ENCODE results near the gene AMER3. TPM values are rescaled to one million over a fixed set of nuclear protein-coding genes. Genes with fewer than 3 reads are reported as not detected.

The AMER3 gene
- total RNA-seq, 1 experiment from 2014 or later = not detected

DNA sequence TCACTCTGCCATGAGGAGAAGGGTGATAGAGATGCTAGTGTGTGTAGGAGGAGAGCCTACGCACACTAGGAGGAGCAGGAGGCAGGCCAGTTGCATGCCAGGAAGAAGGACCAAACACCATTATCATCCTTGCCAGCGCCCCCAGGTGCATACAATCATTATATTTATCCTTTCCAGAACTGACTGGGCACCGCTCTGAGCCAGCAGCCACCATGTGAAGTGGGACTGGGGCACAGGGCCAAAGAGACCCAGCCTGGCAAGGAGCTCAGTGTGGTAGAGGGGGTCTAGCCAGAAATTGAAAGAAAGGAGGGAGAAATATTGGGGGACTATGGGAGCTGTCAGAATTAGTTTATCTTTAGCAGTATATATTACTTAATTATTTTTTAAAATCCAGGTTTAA is 34.8 kb upstream of the AMER3 start:
- no peak for TF ChIP-seq CTCF (conservative IDR thresholded peaks at IDR 0.05; ENCODE audit: low read depth, low read length)
- TF ChIP-seq EZH2 (IDR thresholded peaks at IDR 0.05; ENCODE audit: borderline replicate concordance, low read depth, low read length, poor library complexity, severe bottlenecking) = no peak
- Histone ChIP-seq H3K36me3 (ENCODE audit: insufficient read depth, low read length, poor library complexity, severe bottlenecking) (no peaks in the 10 kb centered on the region), H3K27ac (ENCODE audit: low read depth, low read length, poor library complexity, severe bottlenecking) (no peak overlapping the region), H3K27me3 (replicated peaks; ENCODE audit: insufficient read depth, low read depth, low read length, poor library complexity) (no peaks in the 10 kb centered on the region), H3K4me1 (ENCODE audit: insufficient read depth, low read length, poor library complexity, severe bottlenecking) (no peaks in the 10 kb centered on the region), H3K4me3 (ENCODE audit: low read depth, low read length, poor library complexity, severe bottlenecking) (no peak overlapping the region), H3K9me3 (ENCODE audit: low read depth, low read length, poor library complexity, severe bottlenecking) (no peaks in the 10 kb centered on the region)
- CTCF ChIA-PET = no interaction called here
- BruUV-seq (replicated peaks) = no TSS peak
- intact Hi-C loops (cut with micrococcal nuclease; ENCODE audit: unreplicated experiment) = no loop called here
- DNase-seq (ENCODE audit: low spot score) = no peak
- POLR2A ChIA-PET (ENCODE audit: low non-redundant PET) = no interaction called here

DNA sequence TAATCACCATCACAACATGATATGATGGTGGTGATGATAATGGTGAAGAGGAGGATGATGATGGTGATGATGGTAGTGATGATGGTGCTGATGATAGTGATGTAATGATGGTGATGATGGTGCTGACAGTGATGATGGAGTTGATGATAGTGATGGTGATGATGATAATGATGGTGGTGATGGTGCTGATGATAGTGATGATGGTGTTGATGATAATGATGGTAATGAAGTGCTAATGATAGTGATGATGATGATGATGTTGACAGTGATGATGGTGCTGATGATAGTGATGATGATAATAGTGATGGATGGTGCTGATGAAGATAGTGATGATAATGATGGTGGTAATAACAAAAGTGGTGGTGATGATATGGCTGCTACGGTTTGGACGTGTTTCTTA is 30.9 kb upstream of the AMER3 start:
- Histone ChIP-seq H3K27me3 (replicated peaks; ENCODE audit: insufficient read depth, low read depth, low read length, poor library complexity) (peaks cover 11% of the 10 kb centered on the region), H3K36me3 (ENCODE audit: insufficient read depth, low read length, poor library complexity, severe bottlenecking) (no peaks in the 10 kb centered on the region), H3K4me1 (ENCODE audit: insufficient read depth, low read length, poor library complexity, severe bottlenecking) (peaks cover 8% of the 10 kb centered on the region), H3K27ac (ENCODE audit: low read depth, low read length, poor library complexity, severe bottlenecking) (no peak overlapping the region), H3K4me3 (ENCODE audit: low read depth, low read length, poor library complexity, severe bottlenecking) (no peak overlapping the region), H3K9me3 (ENCODE audit: low read depth, low read length, poor library complexity, severe bottlenecking) (no peaks in the 10 kb centered on the region)
- intact Hi-C loops (cut with micrococcal nuclease; ENCODE audit: unreplicated experiment) = no loop called here
- no TSS peak for BruUV-seq (replicated peaks)
- TF ChIP-seq CTCF (conservative IDR thresholded peaks at IDR 0.05; ENCODE audit: low read depth, low read length) (no peak), EZH2 (IDR thresholded peaks at IDR 0.05; ENCODE audit: borderline replicate concordance, low read depth, low read length, poor library complexity, severe bottlenecking) (no peak)
- POLR2A ChIA-PET (ENCODE audit: low non-redundant PET) = no interaction called here
- DNase-seq (ENCODE audit: low spot score) = no peak
- CTCF ChIA-PET = no interaction called here

DNA sequence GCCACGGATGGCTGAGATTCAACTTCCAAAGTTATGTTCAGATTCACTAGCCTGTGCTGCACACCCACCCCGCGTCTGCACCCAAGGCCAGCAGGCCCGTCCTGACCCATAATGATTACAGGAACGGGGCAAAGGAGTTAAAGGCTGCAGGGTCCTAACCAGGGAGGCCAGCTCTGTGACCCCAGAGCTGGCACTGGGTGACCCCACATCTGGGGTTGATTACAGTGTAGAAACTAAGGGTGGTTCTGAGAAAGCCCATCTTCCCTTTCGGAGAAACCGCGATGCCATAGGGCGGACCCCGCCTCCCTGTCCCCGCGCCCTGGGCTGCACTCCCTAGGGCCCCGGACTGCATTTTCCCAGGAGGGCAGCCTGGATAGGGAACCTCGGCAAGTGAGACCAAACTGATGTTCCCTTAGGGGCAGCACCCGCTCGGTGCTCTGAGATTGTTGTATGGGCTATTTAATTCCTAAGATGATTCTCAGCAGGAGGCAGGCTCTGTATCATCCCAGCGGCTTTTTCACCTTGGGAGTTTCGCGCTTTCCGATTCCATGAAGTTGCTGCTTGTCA is 28.6 kb upstream of the AMER3 start:
- TF ChIP-seq EZH2 (IDR thresholded peaks at IDR 0.05; ENCODE audit: borderline replicate concordance, low read depth, low read length, poor library complexity, severe bottlenecking) (no peak), CTCF (conservative IDR thresholded peaks at IDR 0.05; ENCODE audit: low read depth, low read length) (no peak)
- BruUV-seq (replicated peaks) = no TSS peak
- peaks cover 8% of the 10 kb centered on the region for H3K4me1 ChIP-seq (ENCODE audit: insufficient read depth, low read length, poor library complexity, severe bottlenecking)
- H3K27me3 ChIP-seq (replicated peaks; ENCODE audit: insufficient read depth, low read depth, low read length, poor library complexity) = peaks cover 29% of the 10 kb centered on the region
- CTCF ChIA-PET = interaction anchor here (0.7 kb wide), 1 partner anchor 104 kb away, joined by 6 read pairs; no protein-coding TSS in a partner anchor
- DNase-seq (ENCODE audit: low spot score) = peak; percentile 6
- H3K27ac ChIP-seq (ENCODE audit: low read depth, low read length, poor library complexity, severe bottlenecking) = no peak overlapping the region
- H3K36me3 ChIP-seq (ENCODE audit: insufficient read depth, low read length, poor library complexity, severe bottlenecking) = no peaks in the 10 kb centered on the region
- intact Hi-C loops (cut with micrococcal nuclease; ENCODE audit: unreplicated experiment) = no loop called here
- H3K4me3 ChIP-seq (ENCODE audit: low read depth, low read length, poor library complexity, severe bottlenecking) = peak overlapping the region; percentile 52
- POLR2A ChIA-PET (ENCODE audit: low non-redundant PET) = no interaction called here
- no peaks in the 10 kb centered on the region for H3K9me3 ChIP-seq (ENCODE audit: low read depth, low read length, poor library complexity, severe bottlenecking)
